Endothelial cell of umbilical vein (primary cell): ENCODE measurements around the gene ZNF423. TPM values are rescaled to one million over a fixed set of nuclear protein-coding genes. Genes with fewer than 3 reads are reported as not detected.

Experiments used
- BruUV-seq: library from RNA; stranded (reverse); fragments of 400-500 nt; replicated peaks from 2 replicates; lab custom pipeline; 2021; lab: Mats Ljungman, UMichigan
- CTCF ChIA-PET: fragments of 300-600, 350-600 bp; sonication (Branson Sonifier 250); formaldehyde crosslinking; loops from one replicate; lab custom pipeline; 2021; ENCODE audit warnings: antibody characterized with exemption, inconsistent platforms; lab: Charles Lee
- POLR2A ChIA-PET: fragments of 300-600, 350-600 bp; sonication (Branson Sonifier 250); formaldehyde crosslinking; loops from one replicate; lab custom pipeline; 2021; ENCODE audit warnings: antibody characterized with exemption, inconsistent platforms; lab: Charles Lee
- DNase-seq: peaks from one replicate; pipeline ENCODE4 v3.0.0-alpha.2; 2011; ENCODE audit warnings: low read depth, low spot score
- FAIRE-seq: peaks from 2 replicates; lab custom pipeline; 2011; peaks lifted over from hg19 to GRCh38; lab: Jason Lieb, UNC
- H2AFZ ChIP-seq: 2 replicates; pipeline ENCODE4 v1.6.0; 2012; ENCODE audit warnings: low read depth, low read length, control low read depth, inconsistent platforms
- H3K27ac ChIP-seq: 2 replicates; pipeline ENCODE4 v1.5.1; 2011; ENCODE audit warnings: low read depth, mild to moderate bottlenecking, control low read depth, low read length, moderate library complexity; ENCODE audit not compliant: insufficient read depth
- H3K27me3 ChIP-seq, 2 experiments: 2 replicates each; pipeline versions ENCODE4 v1.6.0 to v1.6.1; 2011; ENCODE audit warnings: low read length in 2 of 2, mixed read lengths in 1 of 2; ENCODE audit not compliant: control insufficient read depth in 2 of 2, insufficient read depth in 2 of 2
- H3K36me3 ChIP-seq, 2 experiments: 2 replicates in 1 of 2; 3 replicates in 1 of 2; pipeline ENCODE4 v1.5.1; 2011; ENCODE audit warnings: low read length in 2 of 2, mild to moderate bottlenecking in 1 of 2, moderate library complexity in 1 of 2; ENCODE audit not compliant: control insufficient read depth in 2 of 2, insufficient read depth in 2 of 2; ENCODE audit errors: extremely low read depth in 1 of 2
- H3K4me1 ChIP-seq: 3 replicates; pipeline ENCODE4 v1.5.1; 2011; ENCODE audit warnings: mild to moderate bottlenecking, low read length; ENCODE audit not compliant: control insufficient read depth, insufficient read depth; ENCODE audit errors: extremely low read depth
- H3K4me2 ChIP-seq: 2 replicates; pipeline ENCODE4 v1.6.1; 2011; ENCODE audit warnings: low read length, control low read depth, mixed read lengths; ENCODE audit not compliant: insufficient read depth
- H3K4me3 ChIP-seq, 3 experiments: fragments of 200-600 bp in 1 of 3; sonication (generic), shearing (Covaris generic) in 1 of 3; replicated peaks in 1 of 3; 2 replicates each; pipeline ENCODE4 v1.5.1; 2011 to 2016; ENCODE audit warnings: control low read depth in 3 of 3, low read length in 3 of 3, mild to moderate bottlenecking in 2 of 3, inconsistent platforms in 1 of 3, low read depth in 1 of 3, moderate library complexity in 1 of 3; ENCODE audit not compliant: insufficient read depth in 1 of 3
- H3K79me2 ChIP-seq: 2 replicates; pipeline ENCODE4 v1.6.0; 2012; ENCODE audit warnings: low read length, inconsistent platforms; ENCODE audit not compliant: control insufficient read depth, insufficient read depth
- H3K9ac ChIP-seq: replicated peaks from 2 replicates; pipeline ENCODE3; 2011; ENCODE audit warnings: low read length, control low read depth; ENCODE audit not compliant: insufficient read depth; ENCODE audit errors: extremely low read depth
- H3K9me1 ChIP-seq: replicated peaks from 3 replicates; pipeline ENCODE4 v1.6.0; 2011; ENCODE audit warnings: mild to moderate bottlenecking, low read length; ENCODE audit not compliant: control insufficient read depth, insufficient read depth; ENCODE audit errors: extremely low read depth
- H3K9me3 ChIP-seq: replicated peaks from 2 replicates; pipeline ENCODE4 v1.5.1; 2012; ENCODE audit warnings: low read length, inconsistent platforms; ENCODE audit not compliant: control insufficient read depth, insufficient read depth
- H4K20me1 ChIP-seq: replicated peaks from 2 replicates; pipeline ENCODE3; 2011; ENCODE audit warnings: mild to moderate bottlenecking, low read length; ENCODE audit not compliant: control insufficient read depth, insufficient read depth; ENCODE audit errors: extremely low read depth
- EZH2 ChIP-seq: IDR thresholded peaks from 2 replicates; pipeline ENCODE4 v1.6.1; 2012; ENCODE audit warnings: borderline replicate concordance, low read depth, mild to moderate bottlenecking, moderate library complexity, low read length, inconsistent platforms; ENCODE audit not compliant: severe bottlenecking
- FOS ChIP-seq: IDR thresholded peaks from 2 replicates; pipeline ENCODE4 v1.6.1; 2011; ENCODE audit warnings: mild to moderate bottlenecking, low read length, moderate library complexity, borderline replicate concordance; ENCODE audit not compliant: insufficient read depth
- GATA2 ChIP-seq: IDR thresholded peaks from 2 replicates; pipeline ENCODE4 v1.7.0; 2011; ENCODE audit warnings: low read depth, mild to moderate bottlenecking, moderate library complexity, mixed read lengths, low read length; ENCODE audit not compliant: insufficient read length, insufficient read depth
- dilution Hi-C: fragments of 300-500 bp; cut with MboI; formaldehyde crosslinking; loops from one replicate; pipeline ENCODE4 v1.15.0; 2019; ENCODE audit warnings: low sequenced_read_pairs; ENCODE audit not compliant: extremely low pct_ligation_motif_present
- intact Hi-C: fragments of 100-400 bp; cut with micrococcal nuclease; formaldehyde crosslinking; loops from one replicate; pipeline ENCODE4 v1.10.0; 2022
- polyA plus RNA-seq, 4 experiments: library from polyadenylated mRNA; depleted of rRNA in 3 of 4; stranded (reverse) in 3 of 4; unstranded in 1 of 4; fragments of >200 nt; gene quantifications; 2 replicates each; pipeline versions ENCODE4 v1.2.1 to v1.2.3, GENCODE V29; 2011 to 2012; ENCODE audit warnings: missing spikeins in 1 of 4
- total RNA-seq: library from RNA; stranded (reverse); gene quantifications from 2 replicates; pipeline ENCODE4 v1.2.3, GENCODE V29; 2021
- TF ChIP-seq, protein P1 (sequence below): IDR thresholded peaks from 2 replicates; pipeline ENCODE4 v1.6.1; 2011; ENCODE audit not compliant: insufficient read depth, insufficient read length
- TF ChIP-seq, protein P2 (sequence below), 2 donors: IDR thresholded peaks; 1 replicate in 1 of 2; 2 replicates in 1 of 2; pipeline ENCODE4 v1.5.1; 2011; ENCODE audit warnings: low read length in 2 of 2, mild to moderate bottlenecking in 2 of 2, moderate library complexity in 2 of 2, control low read depth in 1 of 2, inconsistent platforms in 1 of 2, low read depth in 1 of 2; ENCODE audit not compliant: insufficient read depth in 1 of 2; ENCODE audit errors: extremely low read depth in 1 of 2

ZNF423 gene
- total and polyA plus RNA-seq, 2 donors (not counting 3 experiments of a cell fraction or from before 2014, with no cell fraction given), result 2.2 to 8.1 TPM

- Histone ChIP-seq H3K9me3 (no peaks in the 10 kb centered on the region), H3K36me3 (no peaks in the 10 kb centered on the region), H3K27ac (no peak overlapping the region), H3K4me2 (no peak overlapping the region), H3K9me1 (no peaks in the 10 kb centered on the region), H3K79me2 (no peaks in the 10 kb centered on the region), H3K4me3 (no peak overlapping the region), H3K4me1 (no peaks in the 10 kb centered on the region), H2AFZ (no peak overlapping the region), H3K9ac (no peak overlapping the region), H3K27me3 (no peaks in the 10 kb centered on the region), H4K20me1 (no peaks in the 10 kb centered on the region)
- DNase-seq (no peak), FAIRE-seq (no peak)
- POLR2A ChIA-PET, result no interaction called here
- no TSS peak for BruUV-seq
- CTCF ChIA-PET, result interaction anchor here (1.0 kb wide), 1 partner anchor 10 kb away, joined by 3 read pairs; no protein-coding TSS in a partner anchor
- TF ChIP-seq GATA2 (no peak), FOS (no peak), EZH2 (no peak)
- TF ChIP-seq, protein P1, sequence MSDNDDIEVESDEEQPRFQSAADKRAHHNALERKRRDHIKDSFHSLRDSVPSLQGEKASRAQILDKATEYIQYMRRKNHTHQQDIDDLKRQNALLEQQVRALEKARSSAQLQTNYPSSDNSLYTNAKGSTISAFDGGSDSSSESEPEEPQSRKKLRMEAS, result no peak
- TF ChIP-seq, protein P2, sequence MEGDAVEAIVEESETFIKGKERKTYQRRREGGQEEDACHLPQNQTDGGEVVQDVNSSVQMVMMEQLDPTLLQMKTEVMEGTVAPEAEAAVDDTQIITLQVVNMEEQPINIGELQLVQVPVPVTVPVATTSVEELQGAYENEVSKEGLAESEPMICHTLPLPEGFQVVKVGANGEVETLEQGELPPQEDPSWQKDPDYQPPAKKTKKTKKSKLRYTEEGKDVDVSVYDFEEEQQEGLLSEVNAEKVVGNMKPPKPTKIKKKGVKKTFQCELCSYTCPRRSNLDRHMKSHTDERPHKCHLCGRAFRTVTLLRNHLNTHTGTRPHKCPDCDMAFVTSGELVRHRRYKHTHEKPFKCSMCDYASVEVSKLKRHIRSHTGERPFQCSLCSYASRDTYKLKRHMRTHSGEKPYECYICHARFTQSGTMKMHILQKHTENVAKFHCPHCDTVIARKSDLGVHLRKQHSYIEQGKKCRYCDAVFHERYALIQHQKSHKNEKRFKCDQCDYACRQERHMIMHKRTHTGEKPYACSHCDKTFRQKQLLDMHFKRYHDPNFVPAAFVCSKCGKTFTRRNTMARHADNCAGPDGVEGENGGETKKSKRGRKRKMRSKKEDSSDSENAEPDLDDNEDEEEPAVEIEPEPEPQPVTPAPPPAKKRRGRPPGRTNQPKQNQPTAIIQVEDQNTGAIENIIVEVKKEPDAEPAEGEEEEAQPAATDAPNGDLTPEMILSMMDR (IDR thresholded peaks at IDR 0.05; ENCODE audit: extremely low read depth in 1 of 2, insufficient read depth in 1 of 2, low read depth in 1 of 2, low read length in 2 of 2), result no peak
- intact Hi-C loops (no loop called here), dilution Hi-C loops (no loop called here)
These were observed 310.7 kb downstream of the ZNF423 start for GRCh38 chr16:49545243-49545642.
